ENCODE results near the gene SDK1.

- TF ChIP-seq REST (IDR thresholded peaks at IDR 0.05) = no peak
- TF ChIP-seq CTCF (IDR thresholded peaks at IDR 0.05; ENCODE audit: low read depth, low read length, missing input control) = no peak
- no peak for TF ChIP-seq MAX (IDR thresholded peaks at IDR 0.05)
- no peak for TF ChIP-seq TAF1 (conservative IDR thresholded peaks at IDR 0.05)
- no peak for TF ChIP-seq JUND (IDR thresholded peaks at IDR 0.05)
- no peak for TF ChIP-seq GABPA (IDR thresholded peaks at IDR 0.05 in 1 of 2, conservative IDR thresholded peaks at IDR 0.05 in 1 of 2)
- no peak for TF ChIP-seq YY1 (IDR thresholded peaks at IDR 0.05)
Observed at GRCh38 chr7:3533040-3533439, 232.0 kb downstream of the SDK1 start.

Data from liver (tissue), 3 donors.